IMR-90 (cell line): ENCODE results near the gene SYNGR2. TPM values are rescaled to one million over a fixed set of nuclear protein-coding genes. Genes with fewer than 3 reads are reported as not detected.

Experiments
- ATAC-seq: fragments of 200-7000 bp; cut with Tn5 transposase; 2 replicates; pipeline ENCODE4 v1.9.1; 2020; ENCODE audit warnings: low read depth, mild to moderate bottlenecking, moderate library complexity
- BruUV-seq: library from RNA; stranded (reverse); fragments of 400-500 nt; replicated peaks from 2 replicates; lab custom pipeline; 2021; lab: Mats Ljungman, UMichigan
- CTCF ChIA-PET: fragments of 300-600 bp; formaldehyde crosslinking; extraction: SDS; loops from one replicate; lab custom pipeline; 2021; ENCODE audit warnings: antibody characterized with exemption; lab: Yijun Ruan, JAX
- POLR2A ChIA-PET: fragments of 300-600 bp; sonication (Branson Sonifier 250); formaldehyde crosslinking; loops from one replicate; lab custom pipeline; 2022; ENCODE audit warnings: antibody characterized with exemption; ENCODE audit not compliant: unreplicated experiment; lab: Charles Lee
- DNase-seq: peaks from one replicate; pipeline ENCODE4 v3.0.0; 2013
- H2AFZ ChIP-seq: replicated peaks from 2 replicates; pipeline ENCODE3; 2013; ENCODE audit warnings: low read length, mild to moderate bottlenecking; ENCODE audit not compliant: poor library complexity
- H2AK5ac ChIP-seq: 2 replicates; pipeline ENCODE4 v1.6.1; 2013; ENCODE audit warnings: low read depth, low read length, inconsistent platforms
- H2AK9ac ChIP-seq: replicated peaks from 2 replicates; pipeline ENCODE3; 2013; ENCODE audit warnings: mild to moderate bottlenecking, low read depth, low read length, moderate library complexity; ENCODE audit not compliant: poor library complexity
- H2BK120ac ChIP-seq: 2 replicates; pipeline ENCODE4 v1.6.1; 2013; ENCODE audit warnings: low read depth, low read length, inconsistent platforms
- H2BK15ac ChIP-seq: 3 replicates; pipeline ENCODE4 v1.6.1; 2013; ENCODE audit warnings: low read depth, low read length, inconsistent platforms
- H2BK20ac ChIP-seq: 2 replicates; pipeline ENCODE4 v1.6.1; 2013; ENCODE audit warnings: low read depth, mild to moderate bottlenecking, inconsistent platforms, low read length, moderate library complexity
- H2BK5ac ChIP-seq: 2 replicates; pipeline ENCODE4 v1.6.1; 2013; ENCODE audit warnings: mild to moderate bottlenecking, low read depth, low read length, inconsistent platforms; ENCODE audit not compliant: poor library complexity, severe bottlenecking
- H3K14ac ChIP-seq: replicated peaks from 2 replicates; pipeline ENCODE4 v1.6.1; 2013; ENCODE audit warnings: low read depth, low read length, inconsistent platforms
- H3K18ac ChIP-seq: 2 replicates; pipeline ENCODE4 v1.6.1; 2013; ENCODE audit warnings: low read depth, low read length, control low read depth
- H3K23ac ChIP-seq: 2 replicates; pipeline ENCODE4 v1.6.1; 2013; ENCODE audit warnings: low read depth, low read length, inconsistent platforms
- H3K27ac ChIP-seq: 2 replicates; pipeline ENCODE4 v1.5.1; 2013; ENCODE audit warnings: mild to moderate bottlenecking, control low read depth, low read length; ENCODE audit not compliant: insufficient read depth
- H3K27me3 ChIP-seq: 2 replicates; pipeline ENCODE4 v1.6.1; 2013; ENCODE audit warnings: low read length; ENCODE audit not compliant: control insufficient read depth, insufficient read depth
- H3K36me3 ChIP-seq: 2 replicates; pipeline ENCODE4 v1.6.1; 2013; ENCODE audit warnings: low read length, mixed read lengths; ENCODE audit not compliant: control insufficient read depth, insufficient read depth
- H3K4ac ChIP-seq: 2 replicates; pipeline ENCODE4 v1.6.1; 2013; ENCODE audit warnings: low read depth, low read length, inconsistent platforms
- H3K4me1 ChIP-seq: 2 replicates; pipeline ENCODE4 v1.6.1; 2013; ENCODE audit warnings: low read length, mixed read lengths; ENCODE audit not compliant: control insufficient read depth, insufficient read depth
- H3K4me2 ChIP-seq: 2 replicates; pipeline ENCODE4 v1.6.1; 2013; ENCODE audit warnings: low read depth, mild to moderate bottlenecking, control low read depth, low read length, moderate library complexity
- H3K4me3 ChIP-seq: 2 replicates; pipeline ENCODE4 v1.5.1; 2013; ENCODE audit warnings: low read depth, mild to moderate bottlenecking, control low read depth, low read length, moderate library complexity; ENCODE audit not compliant: insufficient read depth
- H3K56ac ChIP-seq: 2 replicates; pipeline ENCODE4 v1.6.1; 2013; ENCODE audit warnings: low read length, inconsistent platforms; ENCODE audit not compliant: insufficient read depth; ENCODE audit errors: extremely low read depth
- H3K79me1 ChIP-seq, 2 experiments: 2 replicates each; pipeline ENCODE4 v1.6.1; 2013; ENCODE audit warnings: low read length in 2 of 2, inconsistent platforms in 1 of 2, low read depth in 1 of 2
- H3K9ac ChIP-seq: 2 replicates; pipeline ENCODE4 v1.6.1; 2013; ENCODE audit warnings: low read depth, low read length, control low read depth
- H3K9me1 ChIP-seq: 2 replicates; pipeline ENCODE4 v1.6.1; 2013; ENCODE audit warnings: low read length, inconsistent platforms; ENCODE audit not compliant: insufficient read depth
- H3K9me3 ChIP-seq: 2 replicates; pipeline ENCODE4 v1.6.1; 2013; ENCODE audit warnings: low read length; ENCODE audit not compliant: control insufficient read depth, insufficient read depth
- H4K20me1 ChIP-seq: 2 replicates; pipeline ENCODE4 v1.6.1; 2013; ENCODE audit warnings: low read length, inconsistent platforms; ENCODE audit not compliant: insufficient read depth
- H4K5ac ChIP-seq: 2 replicates; pipeline ENCODE4 v1.6.1; 2013; ENCODE audit warnings: mild to moderate bottlenecking, low read depth, low read length, control low read depth
- H4K8ac ChIP-seq, 2 experiments: 2 replicates each; pipeline ENCODE4 v1.6.1; 2013; ENCODE audit warnings: low read depth in 2 of 2, low read length in 2 of 2, control low read depth in 1 of 2, inconsistent platforms in 1 of 2
- H4K91ac ChIP-seq: 2 replicates; pipeline ENCODE4 v1.6.1; 2013; ENCODE audit warnings: low read depth, low read length, inconsistent platforms; ENCODE audit not compliant: insufficient read depth
- BHLHE40 ChIP-seq: fragments of 150-350 bp; IDR thresholded peaks from 2 replicates; pipeline ENCODE4 v1.6.1; 2016; ENCODE audit warnings: mild to moderate bottlenecking, low read depth, low read length
- CHD1 ChIP-seq: IDR thresholded peaks from 2 replicates; pipeline ENCODE4 v1.6.1; 2012; ENCODE audit warnings: low read depth, low read length, improper control_type of control experiment
- CTCF ChIP-seq: conservative IDR thresholded peaks from 2 replicates; pipeline ENCODE4 v1.5.1; 2012; ENCODE audit warnings: mild to moderate bottlenecking, low read depth, low read length, improper control_type of control experiment
- ELK1 ChIP-seq: fragments of 150-350 bp; IDR thresholded peaks from 2 replicates; pipeline ENCODE4 v1.6.1; 2016; ENCODE audit warnings: low read depth, mild to moderate bottlenecking, low read length, moderate library complexity, borderline replicate concordance
- MAFK ChIP-seq: IDR thresholded peaks from 2 replicates; pipeline ENCODE4 v1.6.1; 2012; ENCODE audit warnings: low read depth, low read length, improper control_type of control experiment
- MAZ ChIP-seq: IDR thresholded peaks from 2 replicates; pipeline ENCODE4 v1.6.1; 2012; ENCODE audit warnings: low read depth, mild to moderate bottlenecking, low read length, improper control_type of control experiment, moderate library complexity, borderline replicate concordance
- NFE2L2 ChIP-seq: fragments of 150-350 bp; IDR thresholded peaks from 2 replicates; pipeline ENCODE4 v1.6.1; 2016; ENCODE audit warnings: low read depth, mild to moderate bottlenecking, low read length
- POLR2A ChIP-seq: IDR thresholded peaks from 2 replicates; pipeline ENCODE4 v1.6.1; 2012; ENCODE audit warnings: mild to moderate bottlenecking, low read depth, low read length
- RAD21 ChIP-seq: IDR thresholded peaks from 2 replicates; pipeline ENCODE4 v1.6.1; 2012; ENCODE audit warnings: low read length, improper control_type of control experiment
- RCOR1 ChIP-seq: IDR thresholded peaks from 2 replicates; pipeline ENCODE4 v1.6.1; 2012; ENCODE audit warnings: mild to moderate bottlenecking, low read length, improper control_type of control experiment; ENCODE audit not compliant: insufficient replicate concordance
- SMC3 ChIP-seq: fragments of 150-350 bp; IDR thresholded peaks from 2 replicates; pipeline ENCODE4 v1.6.1; 2016; ENCODE audit warnings: low read depth, mild to moderate bottlenecking, antibody characterized with exemption, low read length, moderate library complexity
- WGBS, 2 experiments: methylation state at CpG; one replicate each; pipeline versions ENCODE4 v1.1.5 to v1.1.7; 2013; ENCODE audit warnings: missing lambda C conversion rate in 2 of 2; ENCODE audit not compliant: insufficient read length in 1 of 2; ENCODE audit errors: extremely low coverage in 2 of 2; 5-methylcytosine and 5-hydroxymethylcytosine counted together
- dilution Hi-C: fragments of 300-500 bp; cut with HindIII; formaldehyde crosslinking; loops from one replicate; pipeline ENCODE4 v1.14.3; 2018; ENCODE audit warnings: low sequenced_read_pairs; ENCODE audit not compliant: unreplicated experiment
- in situ Hi-C: fragments of 300-500 bp; cut with MboI; formaldehyde crosslinking; loops from 3 replicates; pipeline ENCODE4 v1.14.3; 2019; ENCODE audit warnings: low sequenced_read_pairs, inconsistent platforms, mixed read lengths
- intact Hi-C: fragments of 100-400 bp; cut with micrococcal nuclease; formaldehyde crosslinking; loops from 2 replicates; pipeline ENCODE4 v1.10.0; 2022
- polyA plus RNA-seq, 3 experiments: library from polyadenylated mRNA; depleted of rRNA; stranded (reverse); fragments of >200 nt; gene quantifications; 2 replicates each; pipeline ENCODE4 v1.2.3, GENCODE V29; 2012; ENCODE audit warnings: low replicate concordance in 1 of 3
- total RNA-seq: library from RNA; depleted of rRNA; stranded (reverse); fragments of >200 nt; gene quantifications from 2 replicates; pipeline ENCODE4 v1.2.3, GENCODE V29; 2012

The SYNGR2 gene
- total and polyA plus RNA-seq, 2 of the 4 experiments (the other 2 are of a cell fraction), result 11.1 to 63.1 TPM

- H3K4me1 ChIP-seq, result peaks cover 24% of the 10 kb centered on the region
- H2AK5ac ChIP-seq, result no peak overlapping the region
- no peak overlapping the region for H3K27ac ChIP-seq
- no peak overlapping the region for H2BK5ac ChIP-seq
- intact Hi-C loops (loop anchor here (1.0 kb wide), 1 partner anchor 64 kb away; no protein-coding TSS in a partner anchor), in situ Hi-C loops (loop anchor here (5.0 kb wide), 1 partner anchor 64 kb away; no protein-coding TSS in a partner anchor), dilution Hi-C loops (no loop called here)
- no peaks in the 10 kb centered on the region; the same call in 1 of the 2 replicates for H3K36me3 ChIP-seq
- BruUV-seq, result no TSS peak
- no peak overlapping the region for H3K4me2 ChIP-seq
- no peak overlapping the region for H3K4me3 ChIP-seq
- no peak overlapping the region for H3K4ac ChIP-seq
- H3K23ac ChIP-seq, result no peak overlapping the region
- H3K14ac ChIP-seq, result no peak overlapping the region
- H2BK15ac ChIP-seq, result no peak overlapping the region
- ATAC-seq, result peak; percentile 52
- WGBS, 2 experiments, result 33% methylated on average over 1 of the region's 14 CpGs; no CpG with 5 or more reads in 1 of the 2 experiments
- H2BK20ac ChIP-seq, result no peak overlapping the region
- no peak overlapping the region for H3K18ac ChIP-seq
- TF ChIP-seq NFE2L2 (no peak), RCOR1 (no peak), POLR2A (peak; percentile 24; the same call in 1 of the 2 replicates), CTCF (peak; percentile 68), ELK1 (no peak), MAZ (no peak), CHD1 (no peak), RAD21 (peak; percentile 53), MAFK (no peak), SMC3 (peak; percentile 52), BHLHE40 (no peak)
- H3K9ac ChIP-seq, result no peak overlapping the region
- peak; percentile 22 for DNase-seq
- peaks cover 3 to 43% of the 10 kb centered on the region in 2 experiments; a peak in 2 of 4 replicates for H3K79me1 ChIP-seq
- peaks cover 14% of the 10 kb centered on the region; the same call in 1 of the 2 replicates for H3K9me1 ChIP-seq
- H2AK9ac ChIP-seq, result peak overlapping the region; percentile 74
- no peak overlapping the region for H2BK120ac ChIP-seq
- H4K8ac ChIP-seq, result no peak overlapping the region
- 0 out of 2 replicates have a peak overlapping the region, but pooled peaks have one; percentile 0 for H4K91ac ChIP-seq
- H2AFZ ChIP-seq, result peak overlapping the region; percentile 49
- H4K5ac ChIP-seq, result no peak overlapping the region
- no peak overlapping the region for H3K56ac ChIP-seq
- H3K9me3 ChIP-seq, result no peaks in the 10 kb centered on the region
- ChIA-PET POLR2A (no interaction called here), CTCF (interaction anchor here (0.7 to 1.6 kb wide), 3 partner anchors 32 to 92 kb away, joined by 3 to 5 read pairs (median 3); no protein-coding TSS in a partner anchor)
- H4K20me1 ChIP-seq, result no peaks in the 10 kb centered on the region; the same call in 1 of the 2 replicates
- H3K27me3 ChIP-seq, result no peaks in the 10 kb centered on the region
These were observed 8.2 kb downstream of the SYNGR2 start for GRCh38 chr17:78176548-78177025.
